HAP-1 (cell line): ENCODE results near the gene TUBA3E.
A peak's percentile ranks its signal among the peaks of the same experiment; 100 is the strongest.
"Not testable (repeated sequence)": the region's sequence is repeated elsewhere in the genome, so short reads cannot be mapped to it uniquely, and the experiment has no call there.

Source experiments
- DNase-seq, 2 experiments: peaks; one replicate each; pipeline ENCODE4 v3.0.0-alpha.2; 2016 to 2020; ENCODE audit warnings: low spot score in 2 of 2
- H3K27me3 ChIP-seq: fragments of 250-450 bp; sonication (Bioruptor Pico); 2 replicates; pipeline ENCODE4 v1.5.1; 2020; ENCODE audit warnings: low read depth, mild to moderate bottlenecking, moderate library complexity
- H3K36me3 ChIP-seq: fragments of 250-450 bp; sonication (Bioruptor Pico); replicated peaks from 2 replicates; pipeline ENCODE4 v1.5.1; 2020; ENCODE audit warnings: mild to moderate bottlenecking
- H3K4me1 ChIP-seq: fragments of 250-450 bp; sonication (Bioruptor Pico); 2 replicates; pipeline ENCODE4 v1.5.1; 2020; ENCODE audit warnings: mild to moderate bottlenecking
- H3K4me3 ChIP-seq: fragments of 250-450 bp; sonication (Bioruptor Pico); 2 replicates; pipeline ENCODE4 v1.5.1; 2020; ENCODE audit warnings: mild to moderate bottlenecking, moderate library complexity
- H3K9me3 ChIP-seq: fragments of 250-450 bp; sonication (Bioruptor Pico); 2 replicates; pipeline ENCODE4 v1.5.1; 2020; ENCODE audit warnings: mild to moderate bottlenecking, moderate library complexity
- in situ Hi-C: fragments of 300-500 bp; cut with MboI; formaldehyde crosslinking; loops from 3 replicates; pipeline ENCODE4 v1.14.3; 2020; ENCODE audit warnings: low sequenced_read_pairs, inconsistent platforms, mixed read lengths

Gene TUBA3E

DNA sequence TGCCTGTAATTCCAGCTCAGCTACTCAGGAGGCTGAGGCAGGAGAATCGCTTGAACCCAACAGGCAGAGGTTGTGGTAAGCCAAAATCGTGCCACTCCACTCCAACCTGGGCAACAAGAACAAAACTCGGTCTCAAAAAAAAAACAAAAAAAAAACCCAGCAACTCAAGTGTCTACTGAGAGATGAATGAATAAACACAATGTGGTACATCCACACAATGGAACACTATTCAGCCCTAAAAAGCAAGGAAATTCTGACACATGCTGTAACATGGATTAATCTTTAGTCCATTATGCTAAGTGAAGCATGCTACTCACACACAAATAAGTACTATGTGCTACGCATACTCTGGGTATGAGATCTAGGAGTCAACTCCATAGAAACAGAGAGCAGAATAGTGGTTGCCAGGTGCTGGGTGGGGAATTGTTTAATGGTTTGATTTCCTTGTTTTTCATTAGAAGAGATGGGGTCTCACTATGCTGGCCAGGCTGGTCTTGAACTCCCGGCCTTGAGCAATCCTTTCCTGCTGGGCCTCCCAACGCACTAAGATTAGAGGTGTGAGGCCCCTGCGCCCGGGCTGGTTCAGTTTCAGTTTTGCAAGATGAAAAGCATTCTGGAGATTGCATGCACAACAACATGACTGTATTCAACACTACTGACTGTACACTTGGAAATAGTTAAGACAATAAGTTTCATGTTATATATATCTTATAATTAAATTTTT is 32.8 kb downstream of the TUBA3E start:
- in situ Hi-C loops = loop anchor here (5.0 kb wide), 1 partner anchor 1342 kb away; no protein-coding TSS in a partner anchor
- Histone ChIP-seq H3K9me3 (no peaks in the 10 kb centered on the region), H3K36me3 (peaks cover 25% of the 10 kb centered on the region), H3K27me3 (no peaks in the 10 kb centered on the region), H3K4me1 (no peaks in the 10 kb centered on the region), H3K4me3 (no peak overlapping the region)
- DNase-seq = no peak

DNA sequence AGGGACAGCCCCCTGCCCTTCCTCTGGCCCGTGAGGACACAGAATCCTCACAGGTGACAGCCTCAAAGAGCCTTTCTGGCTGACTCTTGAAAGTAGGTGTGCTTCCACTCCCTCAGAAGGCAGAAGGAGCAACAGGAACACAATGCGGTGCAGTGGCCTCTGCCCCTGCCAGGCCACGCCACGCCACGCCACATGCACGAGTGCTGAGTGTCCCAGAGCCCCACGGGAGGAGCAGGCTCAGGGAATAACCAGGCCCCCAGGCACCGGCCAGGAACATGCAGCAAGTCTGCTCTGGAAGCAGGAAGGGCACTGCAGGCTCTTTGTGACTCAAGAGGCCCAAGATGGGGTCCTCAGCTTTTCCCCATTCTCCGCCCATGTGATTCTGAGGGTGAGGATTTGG is 35.3 kb downstream of the TUBA3E start:
- no peak for DNase-seq
- no peak overlapping the region for H3K4me3 ChIP-seq
- H3K4me1 ChIP-seq = no peaks in the 10 kb centered on the region
- H3K27me3 ChIP-seq = no peaks in the 10 kb centered on the region
- no peaks in the 10 kb centered on the region for H3K9me3 ChIP-seq
- in situ Hi-C loops = no loop called here
- H3K36me3 ChIP-seq = peaks cover 26% of the 10 kb centered on the region

GRCh38 chr2:130162486-130162885 is 35.8 kb downstream of the TUBA3E start:
- in situ Hi-C loops, H3K27me3 ChIP-seq, H3K4me3 ChIP-seq, DNase-seq, H3K4me1 ChIP-seq, H3K9me3 ChIP-seq: not testable (repeated sequence)
- H3K36me3 ChIP-seq = peaks cover 21% of the 10 kb centered on the region

DNA sequence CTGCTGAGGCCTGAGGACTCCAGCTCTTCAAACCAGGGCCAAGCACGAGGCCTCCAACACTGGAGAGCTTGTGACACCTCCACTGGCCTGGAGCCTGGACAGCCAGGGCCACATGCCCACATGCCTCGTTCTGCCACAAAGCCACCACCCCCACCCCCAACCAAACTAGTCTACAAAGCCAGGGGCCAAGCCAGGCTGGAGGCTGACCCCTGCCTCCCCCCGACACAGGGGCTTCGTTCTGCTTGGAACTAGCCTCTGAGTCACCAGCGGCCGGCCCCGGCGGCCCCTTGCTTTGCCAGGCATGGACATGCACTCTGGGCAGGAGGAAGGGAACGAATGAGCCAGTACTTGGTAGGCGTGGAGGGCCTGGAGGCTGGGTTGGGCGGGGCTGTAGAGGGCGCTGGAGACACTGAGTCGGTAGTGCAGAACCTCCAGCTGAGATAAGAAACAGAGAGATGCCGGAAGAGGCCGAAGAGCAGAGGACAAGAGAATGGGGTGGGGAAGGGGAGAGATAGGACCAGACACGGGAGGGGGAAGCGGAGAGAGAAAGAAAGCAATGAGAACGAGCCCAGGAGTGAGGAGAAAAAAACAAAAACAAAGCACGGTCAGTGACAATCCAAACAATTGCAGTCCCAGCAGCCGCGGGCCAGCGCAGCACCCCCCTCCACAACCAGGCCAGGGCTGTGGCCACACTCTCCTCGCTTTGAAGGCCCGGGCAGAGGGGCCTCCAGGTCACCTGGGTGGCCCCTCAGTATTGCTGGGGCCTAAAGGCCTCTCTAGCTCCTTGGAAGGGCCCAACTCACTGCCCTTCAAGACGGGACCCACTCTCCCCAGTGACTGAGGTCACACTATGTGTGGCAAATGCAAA is 37.2 kb downstream of the TUBA3E start:
- in situ Hi-C loops, DNase-seq, H3K27me3 ChIP-seq, H3K9me3 ChIP-seq, H3K4me1 ChIP-seq, H3K4me3 ChIP-seq: not testable (repeated sequence)
- peaks cover 18% of the 10 kb centered on the region for H3K36me3 ChIP-seq

- in situ Hi-C loops = no loop called here
- H3K4me1 ChIP-seq = no peaks in the 10 kb centered on the region
- no peaks in the 10 kb centered on the region for H3K27me3 ChIP-seq
- peaks cover 14% of the 10 kb centered on the region for H3K36me3 ChIP-seq
- no peaks in the 10 kb centered on the region for H3K9me3 ChIP-seq
- DNase-seq = no peak
- H3K4me3 ChIP-seq = no peak overlapping the region
Measured at GRCh38 chr2:130160131-130160530, 38.1 kb downstream of the TUBA3E start.

- H3K4me1 ChIP-seq, H3K4me3 ChIP-seq, H3K27me3 ChIP-seq, DNase-seq, in situ Hi-C loops, H3K9me3 ChIP-seq: not testable (repeated sequence)
- H3K36me3 ChIP-seq = peaks cover 13% of the 10 kb centered on the region
Measured at GRCh38 chr2:130159376-130159775, 38.9 kb downstream of the TUBA3E start.

GRCh38 chr2:130158631-130159030 is 39.6 kb downstream of the TUBA3E start:
- Histone ChIP-seq H3K27me3 (no peaks in the 10 kb centered on the region), H3K9me3 (no peaks in the 10 kb centered on the region), H3K36me3 (peaks cover 11% of the 10 kb centered on the region), H3K4me3 (no peak overlapping the region), H3K4me1 (no peaks in the 10 kb centered on the region)
- no peak for DNase-seq
- in situ Hi-C loops = no loop called here

- H3K4me3 ChIP-seq, H3K9me3 ChIP-seq, H3K4me1 ChIP-seq, in situ Hi-C loops, H3K27me3 ChIP-seq, DNase-seq: not testable (repeated sequence)
- H3K36me3 ChIP-seq = peaks cover 11% of the 10 kb centered on the region
Measured at GRCh38 chr2:130157825-130158514, 40.3 kb downstream of the TUBA3E start.

- DNase-seq, in situ Hi-C loops, H3K27me3 ChIP-seq, H3K4me1 ChIP-seq, H3K9me3 ChIP-seq, H3K4me3 ChIP-seq: not testable (repeated sequence)
- H3K36me3 ChIP-seq = peaks cover 11% of the 10 kb centered on the region
Measured at GRCh38 chr2:130157354-130157753, 40.9 kb downstream of the TUBA3E start.

GRCh38 chr2:130156624-130157004 is 41.6 kb downstream of the TUBA3E start:
- no peak overlapping the region for H3K4me3 ChIP-seq
- in situ Hi-C loops = no loop called here
- no peaks in the 10 kb centered on the region for H3K4me1 ChIP-seq
- H3K9me3 ChIP-seq = no peaks in the 10 kb centered on the region
- H3K27me3 ChIP-seq = no peaks in the 10 kb centered on the region
- peaks cover 11% of the 10 kb centered on the region for H3K36me3 ChIP-seq
- no peak for DNase-seq

DNA sequence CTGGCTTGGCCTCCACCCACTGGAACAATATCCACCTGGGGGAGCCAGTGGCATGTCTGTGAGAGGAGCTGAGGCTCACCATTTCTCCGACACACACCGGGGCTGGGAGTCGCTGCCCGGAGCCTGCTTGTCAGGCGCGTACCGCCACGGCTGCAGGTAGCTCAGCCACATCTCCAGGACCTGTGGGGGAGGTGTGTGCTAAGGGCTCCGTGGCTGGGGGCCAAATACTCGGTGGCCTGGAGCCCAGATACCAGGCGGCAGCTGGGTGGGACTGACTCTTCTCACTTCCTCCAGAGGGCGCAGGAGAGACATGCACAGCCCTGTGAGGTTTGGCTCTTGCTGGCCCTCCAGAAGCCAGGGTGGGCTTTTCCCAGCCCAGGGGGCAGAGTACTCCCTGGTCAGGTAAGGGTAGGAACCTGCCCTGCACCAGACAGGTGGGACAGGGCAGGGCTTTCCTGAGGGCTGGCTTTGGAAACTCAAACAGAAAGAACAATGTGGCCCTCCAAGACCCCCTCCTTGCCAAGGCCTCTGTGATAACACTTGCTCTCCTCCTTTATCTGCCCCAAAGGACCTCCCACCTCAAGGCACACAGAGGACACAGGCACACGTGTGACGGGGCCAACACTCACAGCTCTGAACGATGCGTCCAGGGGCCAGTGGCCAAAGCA is 42.1 kb downstream of the TUBA3E start:
- DNase-seq = peak in 1 of 2 experiments; percentile 59

GRCh38 chr2:130154773-130155765 is 43.2 kb downstream of the TUBA3E start:
- H3K9me3 ChIP-seq = no peaks in the 10 kb centered on the region
- H3K4me1 ChIP-seq = no peaks in the 10 kb centered on the region
- no peaks in the 10 kb centered on the region for H3K27me3 ChIP-seq
- DNase-seq = no peak
- peaks cover 11% of the 10 kb centered on the region for H3K36me3 ChIP-seq
- in situ Hi-C loops = no loop called here
- no peak overlapping the region for H3K4me3 ChIP-seq

More for the DNA sequence above, 42.1 kb downstream of the TUBA3E start:
- H3K4me1 ChIP-seq, H3K9me3 ChIP-seq, in situ Hi-C loops, H3K27me3 ChIP-seq, H3K4me3 ChIP-seq: not testable (repeated sequence)
- peaks cover 11% of the 10 kb centered on the region for H3K36me3 ChIP-seq

DNA sequence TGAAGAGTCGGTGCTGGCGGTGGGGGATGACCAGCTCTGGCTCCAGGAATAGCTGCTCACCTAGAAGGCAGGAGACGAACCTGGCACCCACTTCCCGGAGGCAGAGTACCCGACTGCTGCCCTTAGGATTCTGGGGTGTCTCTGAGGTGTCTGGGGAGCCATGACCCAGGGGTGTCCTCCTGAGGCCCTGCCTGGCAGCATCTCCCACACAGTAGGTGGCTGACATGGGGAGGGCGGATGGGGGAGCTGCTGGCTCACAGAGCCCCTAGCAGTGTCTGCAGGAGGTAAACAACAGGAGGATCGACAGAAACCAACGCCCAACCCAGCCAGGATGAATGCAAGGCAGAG is 43.8 kb downstream of the TUBA3E start:
- H3K4me1 ChIP-seq, H3K27me3 ChIP-seq, in situ Hi-C loops, H3K4me3 ChIP-seq, DNase-seq, H3K9me3 ChIP-seq: not testable (repeated sequence)
- H3K36me3 ChIP-seq = peaks cover 11% of the 10 kb centered on the region
